Measurements from ENCODE around the gene SLC12A7.

GRCh38 chr5:1047332-1047965 is 64.4 kb downstream of the SLC12A7 start:
- TF ChIP-seq CTCF (IDR thresholded peaks at IDR 0.05 in 8 of 11, conservative IDR thresholded peaks at IDR 0.05 in 3 of 11): no peak
- no peak for TF ChIP-seq POLR2A (IDR thresholded peaks at IDR 0.05)

Data from spleen (tissue), 7 donors.